Uterus (tissue), 2 donors: Measurements from ENCODE around the gene NPTXR.

Source experiments
- CTCF ChIP-seq, 4 experiments: fragments of 200-600 bp in 2 of 4; fragments of 450-650 bp in 2 of 4; sonication (generic) in 2 of 4; IDR thresholded peaks; one replicate each; pipeline ENCODE4 v1.5.1; 2016 to 2019; ENCODE audit warnings: antibody characterized with exemption in 4 of 4, mild to moderate bottlenecking in 2 of 4, moderate library complexity in 1 of 4
- POLR2A ChIP-seq, 2 donors: fragments of 450-650 bp; IDR thresholded peaks; one replicate each; pipeline ENCODE4 v1.6.1; 2016; ENCODE audit warnings: antibody characterized with exemption in 2 of 2, mild to moderate bottlenecking in 1 of 2, moderate library complexity in 1 of 2

GRCh38 chr22:38823637-38824036 is 20.2 kb downstream of the NPTXR start:
- TF ChIP-seq CTCF (IDR thresholded peaks at IDR 0.05), result no peak
- no peak for TF ChIP-seq POLR2A (IDR thresholded peaks at IDR 0.05)
